GM18508 (cell line): ENCODE results near the gene RARRES1.

Experiments used
- ATAC-seq: cut with Tn5 transposase; IDR thresholded peaks from one replicate; pipeline ENCODE4 v1.9.1; 2021; ENCODE audit warnings: moderate number of reproducible peaks; ENCODE audit not compliant: insufficient read depth, unreplicated experiment

RARRES1 gene

DNA sequence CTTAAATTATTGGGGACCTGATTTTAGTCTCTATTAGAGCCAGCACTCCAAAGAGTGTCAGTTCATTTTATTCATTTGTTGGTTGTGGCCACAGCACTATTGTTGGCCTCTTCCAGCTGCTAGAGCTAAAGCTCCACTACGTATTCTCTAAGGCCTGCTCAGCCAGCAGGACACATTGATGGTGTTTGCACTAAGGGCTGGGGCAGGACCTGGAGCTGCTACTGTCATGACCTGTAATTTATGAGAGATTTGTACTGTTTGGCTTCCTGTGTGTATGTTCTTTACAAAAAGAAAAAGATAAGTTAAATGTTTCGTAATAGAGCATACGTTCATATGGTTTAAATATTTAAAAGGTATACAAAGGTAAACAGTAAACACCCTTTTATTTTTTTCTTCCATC lies 79.8 kb downstream of the RARRES1 start:
- no peak for ATAC-seq

- no peak for ATAC-seq
Measured at GRCh38 chr3:158651192-158651591, 81.1 kb downstream of the RARRES1 start.

- no peak for ATAC-seq
Measured at GRCh38 chr3:158649791-158650190, 82.5 kb downstream of the RARRES1 start.
